EL (cell line): ENCODE measurements around the gene PUM1.

Experiments used
- DNase-seq: peaks from one replicate; pipeline ENCODE4 v3.0.0-alpha.2; 2016

PUM1 gene

GRCh38 chr1:30888391-30888790 lies 177.1 kb downstream of the PUM1 start:
- DNase-seq: peak; percentile 42

GRCh38 chr1:30887485-30888315 lies 177.8 kb downstream of the PUM1 start:
- DNase-seq: peak; percentile 60

DNA sequence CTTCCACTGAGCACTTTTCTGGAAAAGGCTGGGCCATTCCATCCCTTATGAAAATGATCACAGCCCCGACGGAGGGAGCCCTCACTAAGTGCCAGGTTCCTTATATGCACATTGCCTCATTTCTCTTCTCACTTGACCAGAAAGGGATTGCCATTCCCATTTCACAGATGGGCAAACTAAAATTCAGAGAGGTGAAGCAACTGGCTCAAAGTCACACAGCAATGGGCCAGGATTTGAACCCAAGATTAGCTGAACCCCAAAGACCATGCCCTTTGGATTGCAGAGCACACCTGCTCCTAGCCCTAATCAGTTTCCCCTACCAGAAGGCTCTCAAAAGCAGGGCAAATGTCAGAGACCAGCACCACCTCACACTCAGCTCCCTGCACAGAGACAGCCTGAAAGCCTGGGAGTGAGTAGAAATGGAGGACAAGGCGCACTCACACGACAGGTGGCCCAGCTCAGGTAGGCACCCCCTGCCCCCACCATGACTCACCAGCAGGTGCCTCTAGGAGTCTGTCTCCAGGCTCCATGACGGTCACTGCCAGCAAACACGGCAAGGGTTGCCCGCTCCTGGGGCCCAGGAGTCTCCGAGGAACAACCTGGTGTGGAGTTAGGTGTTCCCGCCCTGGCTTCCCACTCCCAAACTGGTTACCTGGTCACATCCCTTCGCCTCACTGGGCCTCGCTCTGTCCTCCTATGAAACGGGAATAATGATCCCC lies 178.6 kb downstream of the PUM1 start:
- no peak for DNase-seq

- DNase-seq: no peak
Measured at GRCh38 chr1:30885570-30886522, 179.7 kb downstream of the PUM1 start.

DNA sequence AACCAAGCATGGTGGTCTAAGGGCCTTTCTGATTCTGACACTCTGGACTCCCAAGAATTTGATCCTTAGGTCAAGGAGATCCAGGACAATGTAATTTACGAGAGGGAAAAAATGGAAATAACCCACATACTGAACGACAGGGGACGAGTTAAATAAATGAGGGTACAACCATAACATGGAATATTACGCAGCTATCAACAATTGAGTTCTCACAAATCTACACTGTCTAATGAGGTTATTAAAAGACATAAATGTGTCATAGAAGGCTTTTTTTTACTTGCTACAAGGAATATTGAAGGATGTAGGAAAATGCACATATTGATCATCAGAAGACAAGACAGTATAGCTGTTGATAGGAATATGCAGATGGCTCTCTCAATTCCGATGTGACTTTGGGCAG lies 180.8 kb downstream of the PUM1 start:
- no peak for DNase-seq

GRCh38 chr1:30883389-30884172 lies 181.9 kb downstream of the PUM1 start:
- DNase-seq: no peak

DNA sequence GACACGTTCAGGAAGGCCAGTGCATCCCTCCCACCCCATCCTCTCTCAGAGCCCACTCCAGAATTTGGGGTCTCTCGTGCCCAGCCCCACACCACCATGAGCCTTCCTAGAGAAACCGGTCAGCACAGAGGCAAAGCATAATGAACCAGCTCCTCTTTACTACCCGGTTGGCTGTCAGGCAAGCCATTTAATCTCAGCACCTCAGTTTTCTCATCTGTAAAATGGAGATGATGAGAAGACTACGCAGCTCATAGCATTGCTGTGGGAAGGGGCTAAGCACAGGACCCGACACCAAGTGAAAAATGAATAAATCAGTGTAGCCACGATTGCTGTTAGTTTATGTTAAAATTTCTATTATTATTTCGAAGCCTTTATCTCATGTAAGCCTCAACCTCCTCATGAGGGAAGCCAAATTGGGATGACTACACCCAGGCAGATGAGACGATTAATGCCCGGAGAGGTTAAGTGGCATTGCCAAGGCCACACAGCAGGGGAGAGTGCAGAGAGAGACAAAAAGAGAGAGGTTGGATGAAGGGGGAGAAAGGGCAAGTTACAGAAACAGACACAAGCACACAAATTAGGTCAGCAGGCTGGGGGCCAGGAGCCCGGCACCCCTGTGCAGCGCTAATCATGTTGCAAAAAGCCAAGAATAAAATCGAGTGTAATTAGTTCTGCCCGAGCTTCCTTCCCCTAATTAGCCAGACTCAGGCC lies 182.7 kb downstream of the PUM1 start:
- no peak for DNase-seq
